Pancreas (tissue), 10 donors: Measurements from ENCODE around the gene HOXA6. TPM values are rescaled to one million over a fixed set of nuclear protein-coding genes. Genes with fewer than 3 reads are reported as not detected.
A peak's percentile ranks its signal among the peaks of the same experiment; 100 is the strongest.

ENCODE experiments used
- ATAC-seq, 4 donors: fragments of 200-7000 bp; cut with Tn5 transposase; one replicate each; pipeline versions ENCODE4 v1.8.0 to v1.9.1; 2020; ENCODE audit warnings: mild to moderate bottlenecking in 4 of 4, moderate library complexity in 4 of 4
- DNase-seq, 6 donors: peaks; one replicate each; pipeline ENCODE4 v3.0.0-alpha.2; 2020
- FAIRE-seq: peaks from 2 replicates; lab custom pipeline; 2012; peaks lifted over from hg19 to GRCh38; lab: Jason Lieb, UNC
- H3K27ac ChIP-seq, 4 donors: fragments of 200-600 bp; sonication (generic); 1 replicate in 3 of 4; 2 replicates in 1 of 4; pipeline versions ENCODE4 v1.5.0 to v1.8.0; 2020
- H3K27me3 ChIP-seq, 4 donors: fragments of 200-600 bp; one replicate each; pipeline ENCODE4 v1.8.0; 2021
- H3K36me3 ChIP-seq, 3 donors: fragments of 200-600 bp; sonication (generic) in 1 of 3; one replicate each; pipeline versions ENCODE4 v1.5.0 to v1.8.0; 2020 to 2021
- H3K4me1 ChIP-seq, 3 donors: fragments of 200-600 bp; one replicate each; pipeline ENCODE4 v1.8.0; 2021
- H3K4me3 ChIP-seq, 4 donors: fragments of 200-600 bp; sonication (generic) in 2 of 4; one replicate each; pipeline versions ENCODE4 v1.5.0 to v1.8.0; 2020 to 2021
- H3K9me3 ChIP-seq, 4 donors: fragments of 200-600 bp; one replicate each; pipeline ENCODE4 v1.8.0; 2021
- CTCF ChIP-seq, 4 donors: fragments of 200-600 bp; sonication (generic) in 3 of 4; IDR thresholded peaks; one replicate each; pipeline versions ENCODE4 v1.5.0 to v1.8.0; 2021; ENCODE audit warnings: antibody characterized with exemption in 4 of 4
- WGBS, 2 donors: extraction: QIAGEN DNeasy Blood & Tissue Kit; methylation state at CpG; one replicate each; pipeline ENCODE4 v1.1.7; 2013; 5-methylcytosine and 5-hydroxymethylcytosine counted together
- intact Hi-C, 3 donors: fragments of 100-400 bp; cut with DNase I; formaldehyde crosslinking; loops; one replicate each; pipeline versions ENCODE4 v1.11.1 to v1.14.2; 2022
- polyA plus RNA-seq, 2 donors: library from polyadenylated mRNA; stranded (reverse); fragments of 200-250 nt; gene quantifications; one replicate each; pipeline ENCODE4 v1.2.3, GENCODE V29; 2013
- total RNA-seq, 6 donors: library from RNA; stranded (reverse); fragmentation: NEBNext Ultra II Directional in 4 of 6; extraction: Animal tissue kit (Norgen Biotek cat#: 25700) in 4 of 6; gene quantifications; one replicate each; pipeline versions ENCODE4 v1.2.1 to v1.2.4, GENCODE V29; 2021 to 2023
- donor health status: healthy with polysubstance abuse.
- donor health status: DM: no; HTN: no; CAD: no; lungs with moderate emphysema.
- donor health status: DM: no; HTN: no; CAD: no.
- donor health status: control.
- donor health status: control.
- donor health status: Bipolar disorder and iron deficiency.
- donor health status: DM: yes; HTN: yes; CAD: no.
- donor health status: DM: no; HTN: no; CAD: no.
- donor health status: DM: no; HTN: no; CAD: no.
- donor health status: DM: yes; HTN: yes; CAD: no.

HOXA6 gene
- total and polyA plus RNA-seq, 8 donors, result 0.12 to 0.34 TPM; not detected in 6

- Histone ChIP-seq H3K4me3 (no peak overlapping the region), H3K4me1 (peaks cover 0 to 8% (median 4%) of the 10 kb centered on the region in 3 donors), H3K9me3 (no peaks in the 10 kb centered on the region), H3K27ac (peak overlapping the region in 2 of 4 donors; percentile 33 to 43), H3K27me3 (peaks cover 0 to 73% (median 9%) of the 10 kb centered on the region in 4 donors), H3K36me3 (no peaks in the 10 kb centered on the region)
- TF ChIP-seq CTCF (IDR thresholded peaks at IDR 0.05), result no peak
- no peak for ATAC-seq
- no peak for DNase-seq
- no peak for FAIRE-seq
- 7 to 10% methylated on average over 35 of the region's 35 CpGs for WGBS, 2 donors
- intact Hi-C loops, result no loop called here
Observed at GRCh38 chr7:27103489-27104226, 43.9 kb downstream of the HOXA6 start.

- Histone ChIP-seq H3K4me1 (peaks cover 0 to 8% (median 4%) of the 10 kb centered on the region in 3 donors), H3K4me3 (peak within 1 kb of the TSS in 2 of 4 donors; percentile 5 to 17), H3K27me3 (peaks cover 0 to 76% (median 17%) of the 10 kb centered on the region in 4 donors), H3K27ac (peak within 1 kb of the TSS in 3 of 4 donors; percentile 10 to 50 (median 44)), H3K9me3 (no peaks in the 10 kb centered on the region), H3K36me3 (no peaks in the 10 kb centered on the region)
- DNase-seq (no peak), FAIRE-seq (no peak), ATAC-seq (peak in 1 of 4 donors; percentile 39)
- no peak for TF ChIP-seq CTCF (IDR thresholded peaks at IDR 0.05)
- 6 to 9% methylated on average over 29 of the region's 29 CpGs for WGBS, 2 donors
- intact Hi-C loops, result no loop called here
Observed at GRCh38 chr7:27102581-27103442, 44.8 kb downstream of the HOXA6 start, which contains the start of gene HOXA2. TSS of gene HOXA2 (minus strand) at chr7:27102683. CDS start at chr7:27102500, 183 bp downstream.

GRCh38 chr7:27101957-27102580 lies 45.5 kb downstream of the HOXA6 start:
- peak overlapping the region in 3 of 4 donors; percentile 10 to 50 (median 44) for H3K27ac ChIP-seq
- 7% methylated on average over 39 of the region's 39 CpGs for WGBS, 2 donors
- peak overlapping the region in 2 of 4 donors; percentile 5 to 17 for H3K4me3 ChIP-seq

More at GRCh38 chr7:27101957-27102580, 45.5 kb downstream of the HOXA6 start:
- ATAC-seq (no peak), DNase-seq (peak in 1 of 6 donors; percentile 49), FAIRE-seq (no peak)
- Histone ChIP-seq H3K9me3 (no peaks in the 10 kb centered on the region), H3K4me1 (peaks cover 0 to 8% (median 4%) of the 10 kb centered on the region in 3 donors), H3K36me3 (no peaks in the 10 kb centered on the region), H3K27me3 (peaks cover 0 to 76% (median 15%) of the 10 kb centered on the region in 4 donors)
- no peak for TF ChIP-seq CTCF (IDR thresholded peaks at IDR 0.05)
- intact Hi-C loops, result no loop called here
